Measurements from ENCODE around the gene CLCN1.
A peak's percentile ranks its signal among the peaks of the same experiment; 100 is the strongest.

- TF ChIP-seq EZH2phosphoT487 (IDR thresholded peaks at IDR 0.05) (no peak), CTCF (IDR thresholded peaks at IDR 0.05) (peak; percentile 18), EZH2 (IDR thresholded peaks at IDR 0.05) (no peak)
Measured at GRCh38 chr7:143373255-143373794, 57.4 kb downstream of the CLCN1 start.
